ENCODE measurements around the gene ADAMTSL3.
"Not testable (repeated sequence)": the region's sequence is repeated elsewhere in the genome, so short reads cannot be mapped to it uniquely, and the experiment has no call there.

The ADAMTSL3 gene

DNA sequence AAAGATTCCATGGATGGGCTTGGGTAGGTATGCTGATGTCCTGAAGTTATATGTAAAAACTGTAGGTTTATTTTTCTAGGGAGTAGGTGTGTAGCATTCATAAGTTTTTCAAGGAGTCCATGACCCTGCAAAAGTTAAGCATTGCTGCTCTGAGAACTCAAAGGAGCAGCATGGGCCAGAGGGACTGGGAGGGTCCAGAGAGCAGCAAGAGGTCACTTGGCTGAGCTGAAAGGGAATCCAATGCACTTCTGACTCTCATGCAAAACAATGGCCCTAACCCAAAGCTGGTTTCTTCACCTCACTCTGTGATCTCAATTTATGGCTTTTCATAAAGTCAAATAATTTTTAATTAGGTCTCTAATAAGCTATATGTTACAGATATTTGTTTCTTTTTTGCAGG lies 383.4 kb downstream of the ADAMTSL3 start:
- H3K9me3 ChIP-seq (ENCODE audit: insufficient read depth, low read length) = no peaks in the 10 kb centered on the region
- H3K9ac ChIP-seq (ENCODE audit: low read length) = no peak overlapping the region
- no peak overlapping the region for H3K4me2 ChIP-seq (ENCODE audit: low read depth, low read length, poor library complexity, severe bottlenecking)
- H3K9me2 ChIP-seq (replicated peaks; ENCODE audit: insufficient read depth, low read length) = no peaks in the 10 kb centered on the region
- H3K27me3 ChIP-seq (ENCODE audit: low read length) = no peaks in the 10 kb centered on the region
- H3F3A ChIP-seq (ENCODE audit: insufficient read depth) = no peaks in the 10 kb centered on the region
- H2AFZ ChIP-seq (ENCODE audit: low read depth, low read length, severe bottlenecking) = no peak overlapping the region
- no peaks in the 10 kb centered on the region for H4K20me1 ChIP-seq (ENCODE audit: low read depth, low read length)
- no peaks in the 10 kb centered on the region for H3K79me2 ChIP-seq (ENCODE audit: insufficient read depth, low read length)
- no peak for TF ChIP-seq EZH2phosphoT487 (conservative IDR thresholded peaks at IDR 0.05; ENCODE audit: low read length)
- TF ChIP-seq, protein P1, sequence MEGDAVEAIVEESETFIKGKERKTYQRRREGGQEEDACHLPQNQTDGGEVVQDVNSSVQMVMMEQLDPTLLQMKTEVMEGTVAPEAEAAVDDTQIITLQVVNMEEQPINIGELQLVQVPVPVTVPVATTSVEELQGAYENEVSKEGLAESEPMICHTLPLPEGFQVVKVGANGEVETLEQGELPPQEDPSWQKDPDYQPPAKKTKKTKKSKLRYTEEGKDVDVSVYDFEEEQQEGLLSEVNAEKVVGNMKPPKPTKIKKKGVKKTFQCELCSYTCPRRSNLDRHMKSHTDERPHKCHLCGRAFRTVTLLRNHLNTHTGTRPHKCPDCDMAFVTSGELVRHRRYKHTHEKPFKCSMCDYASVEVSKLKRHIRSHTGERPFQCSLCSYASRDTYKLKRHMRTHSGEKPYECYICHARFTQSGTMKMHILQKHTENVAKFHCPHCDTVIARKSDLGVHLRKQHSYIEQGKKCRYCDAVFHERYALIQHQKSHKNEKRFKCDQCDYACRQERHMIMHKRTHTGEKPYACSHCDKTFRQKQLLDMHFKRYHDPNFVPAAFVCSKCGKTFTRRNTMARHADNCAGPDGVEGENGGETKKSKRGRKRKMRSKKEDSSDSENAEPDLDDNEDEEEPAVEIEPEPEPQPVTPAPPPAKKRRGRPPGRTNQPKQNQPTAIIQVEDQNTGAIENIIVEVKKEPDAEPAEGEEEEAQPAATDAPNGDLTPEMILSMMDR (IDR thresholded peaks at IDR 0.05; ENCODE audit: insufficient read depth, low read length, poor library complexity, severe bottlenecking) = no peak
- no peak overlapping the region for H3K27ac ChIP-seq (ENCODE audit: low read depth, low read length)
- H3K36me3 ChIP-seq (ENCODE audit: low read length) = no peaks in the 10 kb centered on the region
- H3K4me3 ChIP-seq (ENCODE audit: insufficient read depth, low read length, poor library complexity, severe bottlenecking) = no peak overlapping the region

DNA sequence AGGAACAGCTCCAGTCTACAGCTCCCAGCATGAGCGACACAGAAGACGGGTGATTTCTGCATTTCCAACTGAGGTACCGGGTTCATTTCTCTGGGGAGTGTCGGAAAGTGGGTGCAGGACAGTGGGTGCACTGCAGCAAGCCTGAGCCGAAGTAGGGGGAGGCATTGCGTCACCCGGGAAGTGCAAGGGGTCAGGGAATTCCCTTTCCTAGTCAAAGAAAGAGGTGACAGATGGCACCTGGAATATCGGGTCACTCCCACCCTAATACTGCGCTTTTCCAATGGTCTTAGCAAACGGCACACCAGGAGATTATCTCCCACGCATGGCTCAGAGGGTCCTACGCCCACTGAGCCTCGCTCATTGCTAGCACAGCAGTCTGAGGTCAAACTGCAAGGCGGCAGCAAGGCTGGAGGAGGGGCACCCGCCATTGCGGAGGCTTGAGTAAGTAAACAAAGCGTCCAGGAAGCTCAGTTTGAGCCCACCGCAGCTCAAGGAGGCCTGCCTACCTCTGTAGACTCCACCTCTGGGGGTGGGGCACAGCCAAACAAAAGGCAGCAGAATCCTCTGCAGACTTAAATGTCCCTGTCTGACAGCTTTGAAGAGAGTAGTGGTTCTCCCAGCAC lies 388.6 kb downstream of the ADAMTSL3 start:
- H3K9ac ChIP-seq (ENCODE audit: low read length); H3K4me3 ChIP-seq (ENCODE audit: insufficient read depth, low read length, poor library complexity, severe bottlenecking); H2AFZ ChIP-seq (ENCODE audit: low read depth, low read length, severe bottlenecking); H3K4me2 ChIP-seq (ENCODE audit: low read depth, low read length, poor library complexity, severe bottlenecking); H3K9me3 ChIP-seq (ENCODE audit: insufficient read depth, low read length); H3K27ac ChIP-seq (ENCODE audit: low read depth, low read length); H3K27me3 ChIP-seq (ENCODE audit: low read length); H3K9me2 ChIP-seq (replicated peaks; ENCODE audit: insufficient read depth, low read length); H4K20me1 ChIP-seq (ENCODE audit: low read depth, low read length); H3K79me2 ChIP-seq (ENCODE audit: insufficient read depth, low read length); H3F3A ChIP-seq (ENCODE audit: insufficient read depth); H3K36me3 ChIP-seq (ENCODE audit: low read length): not testable (repeated sequence)

DNA sequence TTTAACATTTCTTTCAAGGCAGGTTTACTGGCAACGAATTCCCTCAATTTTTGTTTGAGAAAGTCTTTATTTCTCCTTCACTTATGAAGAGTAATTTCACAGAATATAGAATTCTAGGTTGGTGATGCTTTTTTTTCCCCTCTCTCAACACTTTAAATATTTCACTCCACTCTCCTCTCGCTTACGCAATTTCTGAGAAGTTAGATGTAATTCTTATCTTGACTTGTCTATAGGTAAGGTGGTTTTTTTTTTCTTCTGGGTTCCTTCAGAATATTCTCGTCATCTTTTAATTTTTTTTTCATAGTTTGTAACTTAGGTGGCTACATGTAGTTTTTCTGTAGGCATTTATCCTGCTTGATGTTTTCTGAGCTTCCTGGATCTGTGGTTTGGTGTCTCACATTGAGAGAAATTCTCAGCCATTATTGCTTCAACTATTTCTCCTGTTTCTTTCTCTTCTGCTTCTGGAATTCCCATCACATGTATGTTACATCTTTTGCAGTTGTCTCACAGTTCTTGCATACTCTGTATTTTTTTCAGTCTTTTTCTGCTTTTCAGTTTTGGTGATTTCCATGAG lies 392.2 kb downstream of the ADAMTSL3 start:
- TF ChIP-seq EZH2phosphoT487 (conservative IDR thresholded peaks at IDR 0.05; ENCODE audit: low read length) = no peak
- TF ChIP-seq, protein P1 (IDR thresholded peaks at IDR 0.05; ENCODE audit: insufficient read depth, low read length, poor library complexity, severe bottlenecking) = no peak
- H3K9me2 ChIP-seq (replicated peaks; ENCODE audit: insufficient read depth, low read length) = no peaks in the 10 kb centered on the region
- no peaks in the 10 kb centered on the region for H3K9me3 ChIP-seq (ENCODE audit: insufficient read depth, low read length)

DNA sequence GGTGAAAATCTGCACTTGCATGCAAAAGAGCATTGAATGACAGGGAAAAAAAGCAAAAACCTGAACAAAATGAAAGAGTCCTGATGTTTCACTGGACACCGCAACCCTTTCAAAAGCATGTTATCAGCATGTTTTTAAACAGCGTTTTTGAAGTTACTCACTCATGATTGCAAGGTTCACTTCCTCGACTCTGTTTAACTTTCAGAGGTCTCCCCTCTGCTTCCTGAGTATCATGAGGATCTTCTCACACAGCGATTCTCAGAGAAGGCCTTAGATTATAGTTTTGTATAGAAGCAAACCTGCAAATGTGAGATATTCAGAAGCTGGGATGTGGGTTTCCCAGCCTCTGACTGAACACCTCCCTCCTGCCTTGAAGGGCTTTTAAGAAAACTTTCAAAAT lies 395.6 kb downstream of the ADAMTSL3 start:
- not testable (repeated sequence) for H3F3A ChIP-seq (ENCODE audit: insufficient read depth); H3K9me2 ChIP-seq (replicated peaks; ENCODE audit: insufficient read depth, low read length); H3K4me2 ChIP-seq (ENCODE audit: low read depth, low read length, poor library complexity, severe bottlenecking); H3K36me3 ChIP-seq (ENCODE audit: low read length); H4K20me1 ChIP-seq (ENCODE audit: low read depth, low read length); H2AFZ ChIP-seq (ENCODE audit: low read depth, low read length, severe bottlenecking); H3K9me3 ChIP-seq (ENCODE audit: insufficient read depth, low read length); H3K79me2 ChIP-seq (ENCODE audit: insufficient read depth, low read length); H3K27me3 ChIP-seq (ENCODE audit: low read length); H3K9ac ChIP-seq (ENCODE audit: low read length); H3K27ac ChIP-seq (ENCODE audit: low read depth, low read length); H3K4me3 ChIP-seq (ENCODE audit: insufficient read depth, low read length, poor library complexity, severe bottlenecking)

More for the DNA sequence above, 392.2 kb downstream of the ADAMTSL3 start:
- Histone ChIP-seq H3K27ac (ENCODE audit: low read depth, low read length) (no peak overlapping the region), H3K79me2 (ENCODE audit: insufficient read depth, low read length) (no peaks in the 10 kb centered on the region), H3F3A (ENCODE audit: insufficient read depth) (no peaks in the 10 kb centered on the region), H3K9ac (ENCODE audit: low read length) (no peak overlapping the region), H3K4me2 (ENCODE audit: low read depth, low read length, poor library complexity, severe bottlenecking) (no peak overlapping the region), H4K20me1 (ENCODE audit: low read depth, low read length) (no peaks in the 10 kb centered on the region), H3K4me3 (ENCODE audit: insufficient read depth, low read length, poor library complexity, severe bottlenecking) (no peak overlapping the region), H2AFZ (ENCODE audit: low read depth, low read length, severe bottlenecking) (no peak overlapping the region), H3K36me3 (ENCODE audit: low read length) (no peaks in the 10 kb centered on the region), H3K27me3 (ENCODE audit: low read length) (no peaks in the 10 kb centered on the region)

Data from SU-DHL-6 (cell line).